ENCODE data around the gene ATP13A2. TPM values are rescaled to one million over a fixed set of nuclear protein-coding genes. Genes with fewer than 3 reads are reported as not detected.

The ATP13A2 gene
- total RNA-seq, 4 donors from 2014 or later = 42.7 to 62.0 (median 47.3) TPM

DNA sequence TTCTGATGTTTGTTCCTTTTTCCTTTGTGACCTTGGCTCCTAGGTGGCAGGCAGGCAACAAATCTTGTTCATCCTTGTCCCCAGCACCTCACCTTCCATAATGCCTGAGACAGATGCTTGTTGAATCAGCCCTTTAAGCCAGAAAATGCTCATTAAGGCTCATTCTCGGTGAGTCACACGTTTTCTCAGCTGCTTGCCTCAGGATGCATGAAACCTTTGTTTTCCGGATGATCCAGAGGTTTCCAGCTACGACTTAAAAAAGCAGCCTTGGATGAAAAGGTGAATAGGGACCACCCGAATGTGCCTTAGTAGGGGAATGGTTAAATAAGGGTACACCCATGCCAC is 4.6 kb upstream of the ATP13A2 start:
- WGBS = 73% methylated on average over 5 of the region's 5 CpGs
- H3K9me3 ChIP-seq = no peaks in the 10 kb centered on the region

DNA sequence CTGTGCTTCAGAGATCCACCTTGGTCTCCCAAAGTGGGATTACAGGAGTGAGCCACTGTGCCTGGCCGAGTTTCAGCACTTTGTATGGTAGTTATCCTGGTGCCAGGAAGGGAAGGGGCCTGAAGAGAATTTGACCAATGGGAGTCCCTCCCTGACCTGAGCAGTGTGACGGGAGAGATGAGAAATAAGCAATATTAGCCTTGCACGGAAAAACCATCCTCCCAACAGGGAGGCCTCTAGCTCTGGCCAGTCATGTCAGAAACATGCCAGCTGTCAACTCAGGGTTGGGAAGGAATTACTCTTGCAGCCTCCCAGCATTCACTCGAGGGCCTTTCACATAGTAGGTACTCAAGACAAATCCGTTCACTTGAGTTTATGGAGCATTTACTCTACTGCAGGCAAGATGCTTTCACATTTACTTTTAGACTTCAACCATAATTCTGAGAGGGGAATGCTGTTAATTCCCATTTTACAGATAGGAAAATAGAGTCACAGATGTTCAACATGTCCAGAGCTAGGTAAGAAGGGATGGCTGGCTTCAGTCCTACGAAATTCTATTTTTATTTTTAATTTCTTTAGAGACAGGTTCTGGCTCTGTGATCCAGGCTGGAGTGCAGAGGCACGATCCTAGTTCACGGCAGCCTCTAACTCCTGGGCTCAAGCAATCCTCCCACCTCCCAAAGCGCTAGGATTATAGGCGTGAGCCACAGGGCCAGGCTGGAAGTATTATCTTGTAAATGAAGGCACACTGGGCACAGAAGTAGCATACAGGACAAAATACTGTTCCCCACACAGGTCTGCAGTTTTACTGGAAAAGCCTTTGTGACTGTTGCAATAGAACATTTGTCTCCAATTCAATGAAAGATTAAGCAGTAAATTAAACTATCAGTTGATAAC is 3.2 kb upstream of the ATP13A2 start:
- 85% methylated on average over 10 of the region's 10 CpGs for WGBS
- TF ChIP-seq POLR2AphosphoS5 (IDR thresholded peaks at IDR 0.05) = no peak
- TF ChIP-seq POLR2A (IDR thresholded peaks at IDR 0.05) = no peak
- no peak for TF ChIP-seq EP300 (IDR thresholded peaks at IDR 0.05)
- TF ChIP-seq, protein P1, sequence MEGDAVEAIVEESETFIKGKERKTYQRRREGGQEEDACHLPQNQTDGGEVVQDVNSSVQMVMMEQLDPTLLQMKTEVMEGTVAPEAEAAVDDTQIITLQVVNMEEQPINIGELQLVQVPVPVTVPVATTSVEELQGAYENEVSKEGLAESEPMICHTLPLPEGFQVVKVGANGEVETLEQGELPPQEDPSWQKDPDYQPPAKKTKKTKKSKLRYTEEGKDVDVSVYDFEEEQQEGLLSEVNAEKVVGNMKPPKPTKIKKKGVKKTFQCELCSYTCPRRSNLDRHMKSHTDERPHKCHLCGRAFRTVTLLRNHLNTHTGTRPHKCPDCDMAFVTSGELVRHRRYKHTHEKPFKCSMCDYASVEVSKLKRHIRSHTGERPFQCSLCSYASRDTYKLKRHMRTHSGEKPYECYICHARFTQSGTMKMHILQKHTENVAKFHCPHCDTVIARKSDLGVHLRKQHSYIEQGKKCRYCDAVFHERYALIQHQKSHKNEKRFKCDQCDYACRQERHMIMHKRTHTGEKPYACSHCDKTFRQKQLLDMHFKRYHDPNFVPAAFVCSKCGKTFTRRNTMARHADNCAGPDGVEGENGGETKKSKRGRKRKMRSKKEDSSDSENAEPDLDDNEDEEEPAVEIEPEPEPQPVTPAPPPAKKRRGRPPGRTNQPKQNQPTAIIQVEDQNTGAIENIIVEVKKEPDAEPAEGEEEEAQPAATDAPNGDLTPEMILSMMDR (IDR thresholded peaks at IDR 0.05) = no peak
- H3K9me3 ChIP-seq = no peaks in the 10 kb centered on the region

More for the DNA sequence above, 4.6 kb upstream of the ATP13A2 start:
- TF ChIP-seq, protein P1 (IDR thresholded peaks at IDR 0.05) = no peak
- TF ChIP-seq EP300 (IDR thresholded peaks at IDR 0.05) (no peak), POLR2A (IDR thresholded peaks at IDR 0.05) (no peak), POLR2AphosphoS5 (IDR thresholded peaks at IDR 0.05) (no peak)
- no peaks in the 10 kb centered on the region for H3K27me3 ChIP-seq
- DNase-seq (ENCODE audit: low spot score in 2 of 2) = peak in 1 of 2 donors; percentile 24
- no peak overlapping the region for H3K4me3 ChIP-seq
- H3K27ac ChIP-seq = no peak overlapping the region
- H3K4me1 ChIP-seq = peaks cover 13% of the 10 kb centered on the region
- H3K36me3 ChIP-seq = peaks cover 38% of the 10 kb centered on the region

DNA sequence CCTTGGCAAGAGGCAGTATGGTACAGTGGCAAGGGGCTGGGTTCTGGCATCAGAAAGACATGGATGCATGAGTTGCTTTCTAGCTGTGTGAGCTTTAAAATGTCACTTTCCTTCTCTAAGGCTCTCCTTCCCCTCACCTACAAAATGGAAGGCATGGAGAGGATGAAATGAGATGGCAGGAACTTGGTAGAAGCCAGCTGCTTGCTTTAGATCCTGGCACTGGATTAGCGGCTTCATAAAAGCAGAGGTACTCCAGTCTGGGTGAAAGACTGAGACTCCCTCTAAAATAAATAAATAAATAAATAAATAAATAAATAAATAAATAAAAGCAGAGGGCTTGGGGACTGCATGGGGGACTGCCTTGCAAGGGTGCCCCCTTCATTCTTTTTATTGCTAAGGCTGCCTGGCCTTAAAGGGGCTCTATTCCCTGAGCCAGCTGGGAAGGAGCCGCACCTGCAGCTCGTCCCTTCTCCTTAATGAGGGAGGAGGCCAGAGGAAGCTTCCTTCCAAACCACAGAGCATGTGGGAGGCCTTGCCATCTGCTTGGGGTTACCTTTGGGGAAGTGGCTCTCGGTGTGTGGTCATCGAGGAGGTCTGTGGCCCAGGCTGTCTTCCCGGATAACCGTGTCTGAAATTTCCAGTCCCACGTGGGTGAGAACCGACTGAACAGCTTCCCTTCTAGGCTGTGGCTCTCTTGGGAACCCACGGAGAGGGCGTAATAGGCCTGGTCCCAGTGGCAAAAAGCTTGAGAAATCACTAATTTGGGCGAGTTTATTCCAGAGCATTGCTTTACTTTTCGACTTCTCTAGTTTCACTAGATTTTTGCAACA is 2.0 kb upstream of the ATP13A2 start:
- H3K27me3 ChIP-seq = no peaks in the 10 kb centered on the region
- H3K4me1 ChIP-seq = peaks cover 32% of the 10 kb centered on the region
- DNase-seq (ENCODE audit: low spot score in 2 of 2) = peak in 1 of 2 donors; percentile 35
- TF ChIP-seq EP300 (IDR thresholded peaks at IDR 0.05) (no peak), POLR2A (IDR thresholded peaks at IDR 0.05) (no peak), POLR2AphosphoS5 (IDR thresholded peaks at IDR 0.05) (no peak)
- TF ChIP-seq, protein P1 (IDR thresholded peaks at IDR 0.05) = no peak
- no peak overlapping the region for H3K4me3 ChIP-seq
- H3K27ac ChIP-seq = no peak overlapping the region
- peaks cover 13% of the 10 kb centered on the region for H3K36me3 ChIP-seq
- WGBS = 69% methylated on average over 13 of the region's 13 CpGs
- H3K9me3 ChIP-seq = no peaks in the 10 kb centered on the region

More for the DNA sequence above, 3.2 kb upstream of the ATP13A2 start:
- Histone ChIP-seq H3K27ac (no peak overlapping the region), H3K4me1 (peaks cover 26% of the 10 kb centered on the region), H3K4me3 (no peak overlapping the region), H3K27me3 (no peaks in the 10 kb centered on the region), H3K36me3 (peaks cover 25% of the 10 kb centered on the region)
- DNase-seq (ENCODE audit: low spot score in 2 of 2) = peak in 1 of 2 donors; percentile 15

DNA sequence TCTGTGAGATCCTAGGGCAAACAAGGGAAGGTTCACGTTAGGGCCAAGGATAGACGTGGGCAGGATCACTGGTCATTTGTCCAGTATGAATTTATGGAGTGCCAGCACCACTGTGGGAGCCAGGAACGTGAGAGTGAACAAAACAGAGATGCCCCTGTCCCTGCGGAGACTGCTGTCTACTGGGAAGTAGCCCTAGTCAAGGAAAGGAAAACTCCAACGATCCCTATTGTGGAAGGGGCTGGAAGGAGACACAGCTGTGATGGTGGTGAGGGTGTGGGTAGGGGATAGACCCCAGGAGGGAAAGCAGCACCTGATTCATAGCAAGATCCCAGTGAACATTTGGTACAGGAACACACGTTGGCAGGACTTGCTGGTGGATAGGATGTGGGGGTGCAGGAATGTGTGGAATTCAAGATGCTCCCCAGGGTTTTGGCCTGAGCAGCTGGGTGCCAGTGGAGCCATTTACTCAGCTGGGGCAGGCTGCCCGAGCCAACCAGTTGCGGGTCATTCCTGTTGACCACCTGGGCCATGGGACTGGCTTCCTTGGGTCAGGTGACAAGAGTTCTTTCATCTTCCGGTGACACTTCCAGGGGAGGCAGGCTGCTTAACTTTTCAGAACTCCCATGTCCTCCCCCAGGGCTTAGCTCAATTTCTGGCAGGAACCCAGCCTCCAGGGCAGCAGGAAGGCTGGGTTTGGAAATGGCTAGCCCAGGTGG is 1.2 kb upstream of the ATP13A2 start:
- H3K27me3 ChIP-seq = no peaks in the 10 kb centered on the region
- H3K27ac ChIP-seq = no peak overlapping the region
- no peak overlapping the region for H3K4me3 ChIP-seq
- H3K36me3 ChIP-seq = peaks cover 5% of the 10 kb centered on the region
- WGBS = 70% methylated on average over 7 of the region's 9 CpGs
- TF ChIP-seq POLR2AphosphoS5 (IDR thresholded peaks at IDR 0.05) (no peak), EP300 (IDR thresholded peaks at IDR 0.05) (no peak), POLR2A (IDR thresholded peaks at IDR 0.05) (no peak)
- TF ChIP-seq, protein P1 (IDR thresholded peaks at IDR 0.05) = no peak
- H3K4me1 ChIP-seq = peaks cover 32% of the 10 kb centered on the region
- H3K9me3 ChIP-seq = no peaks in the 10 kb centered on the region
- peak in 1 of 2 donors; percentile 49 for DNase-seq (ENCODE audit: low spot score in 2 of 2)
